Calu3 (cell line): ENCODE results near the gene PKMYT1. TPM values are rescaled to one million over a fixed set of nuclear protein-coding genes. Genes with fewer than 3 reads are reported as not detected.

Experiments
- BruUV-seq: library from RNA; stranded (reverse); fragments of 400-500 nt; replicated peaks from 2 replicates; lab custom pipeline; 2021; lab: Mats Ljungman, UMichigan
- CTCF ChIA-PET: fragments of 300-600 bp; sonication (Branson Sonifier 250); formaldehyde crosslinking; loops from one replicate; lab custom pipeline; 2022; ENCODE audit warnings: antibody characterized with exemption; lab: Charles Lee
- DNase-seq: peaks from one replicate; pipeline ENCODE4 v3.0.0; 2022
- H3K27ac Mint-ChIP-seq: one replicate; pipeline ENCODE4 v1.8.0; 2022; ENCODE audit warnings: mixed read lengths; ENCODE audit not compliant: unreplicated experiment
- H3K27me3 Mint-ChIP-seq: one replicate; pipeline ENCODE4 v1.8.0; 2022; ENCODE audit warnings: mixed read lengths; ENCODE audit not compliant: unreplicated experiment
- H3K36me3 Mint-ChIP-seq: one replicate; pipeline ENCODE4 v1.8.0; 2022; ENCODE audit warnings: mild to moderate bottlenecking, moderate library complexity, mixed read lengths; ENCODE audit not compliant: insufficient read depth, unreplicated experiment
- H3K4me1 Mint-ChIP-seq: one replicate; pipeline ENCODE4 v1.8.0; 2022; ENCODE audit warnings: mild to moderate bottlenecking, low read depth, mixed read lengths; ENCODE audit not compliant: unreplicated experiment
- H3K4me3 Mint-ChIP-seq: one replicate; pipeline ENCODE4 v1.8.0; 2022; ENCODE audit warnings: mild to moderate bottlenecking, low read depth, moderate library complexity, mixed read lengths; ENCODE audit not compliant: unreplicated experiment
- H3K9me3 Mint-ChIP-seq: one replicate; pipeline ENCODE4 v1.8.0; 2022; ENCODE audit warnings: low read depth, mixed read lengths; ENCODE audit not compliant: unreplicated experiment
- CTCF ChIP-seq: fragments of 200-600 bp; IDR thresholded peaks from one replicate; pipeline ENCODE4 v1.8.0; 2022; ENCODE audit warnings: antibody characterized with exemption; ENCODE audit not compliant: unreplicated experiment
- intact Hi-C: fragments of 100-400 bp; cut with micrococcal nuclease; formaldehyde crosslinking; loops from one replicate; pipeline ENCODE4 v1.10.0; 2022; ENCODE audit not compliant: unreplicated experiment
- total RNA-seq: library from RNA; stranded (reverse); gene quantifications from 2 replicates; pipeline ENCODE4 v1.2.3, GENCODE V29; 2022

The PKMYT1 gene
- total RNA-seq, 1 experiment from 2014 or later, result 107 TPM

GRCh38 chr16:2923481-2923880 is 56.8 kb downstream of the PKMYT1 start:
- Mint-ChIP-seq H3K9me3 (no peaks in the 10 kb centered on the region), H3K36me3 (peaks cover 16% of the 10 kb centered on the region), H3K27me3 (no peaks in the 10 kb centered on the region), H3K4me3 (no peak overlapping the region), H3K27ac (no peak overlapping the region), H3K4me1 (peaks cover 15% of the 10 kb centered on the region)
- intact Hi-C loops, result no loop called here
- CTCF ChIA-PET, result no interaction called here
- TF ChIP-seq CTCF, result no peak
- BruUV-seq, result no TSS peak
- no peak for DNase-seq

Other genes starting within 250 kb of the PKMYT1 start
- gene SRRM2, start 227.8 kb downstream of the PKMYT1 start, total RNA-seq, result 870 and 905 TPM in 2 replicates
- gene ELOB, start 203.2 kb downstream of the PKMYT1 start, total RNA-seq, result 269 TPM in 2 replicates
- 7.9 and 13.2 TPM in 2 replicates for gene PRSS33, start 192.9 kb downstream of the PKMYT1 start, total RNA-seq
- gene PRSS41, start 182.0 kb downstream of the PKMYT1 start, total RNA-seq, result not detected in 2 replicates
- gene PRSS21, start 163.2 kb downstream of the PKMYT1 start, total RNA-seq, result not detected in 2 replicates
- gene ZG16B, start 150.1 kb downstream of the PKMYT1 start, total RNA-seq, result 10.3 and 15.5 TPM in 2 replicates
- gene PRSS22, start 122.3 kb downstream of the PKMYT1 start, total RNA-seq, result 140 and 141 TPM in 2 replicates
- 10.8 and 13.0 TPM in 2 replicates for gene FLYWCH2, start 97.2 kb downstream of the PKMYT1 start, total RNA-seq
- gene FLYWCH1, start 68.5 kb downstream of the PKMYT1 start, total RNA-seq, result 34.8 and 36.8 TPM in 2 replicates
- 0.51 TPM in 1 of 2 replicates, not detected in the other for gene KREMEN2, start 16.2 kb downstream of the PKMYT1 start, total RNA-seq
- 51.0 and 56.0 TPM in 2 replicates for gene PAQR4, start 11.1 kb downstream of the PKMYT1 start, total RNA-seq
- 13.5 and 17.8 TPM in 2 replicates for gene CLDN9, start 32.5 kb upstream of the PKMYT1 start, total RNA-seq
- gene CLDN6, start 37.7 kb upstream of the PKMYT1 start, total RNA-seq, result 1.2 and 2.1 TPM in 2 replicates
- gene TNFRSF12A, start 39.9 kb upstream of the PKMYT1 start, total RNA-seq, result 478 and 509 TPM in 2 replicates
- gene HCFC1R1, start 43.5 kb upstream of the PKMYT1 start, total RNA-seq, result 61.1 and 75.4 TPM in 2 replicates
- 50.8 and 54.4 TPM in 2 replicates for gene THOC6, start 43.6 kb upstream of the PKMYT1 start, total RNA-seq
- gene BICDL2, start 56.5 kb upstream of the PKMYT1 start, total RNA-seq, result 59.4 and 70.9 TPM in 2 replicates
- gene MMP25, start 66.1 kb upstream of the PKMYT1 start, total RNA-seq, result 0.27 and 0.31 TPM in 2 replicates
- gene IL32, start 85.2 kb upstream of the PKMYT1 start, total RNA-seq, result 81.8 and 89.0 TPM in 2 replicates
- not detected in 2 replicates for gene ZSCAN10, start 118.8 kb upstream of the PKMYT1 start, total RNA-seq
- gene ZNF205, start 132.1 kb upstream of the PKMYT1 start, total RNA-seq, result 17.2 and 17.7 TPM in 2 replicates
- 9.8 and 11.8 TPM in 2 replicates for gene ZNF213, start 154.6 kb upstream of the PKMYT1 start, total RNA-seq
- gene OR1F1, start 207.8 kb upstream of the PKMYT1 start, total RNA-seq, result 0.40 and 0.54 TPM in 2 replicates